KG1 (cell line): ENCODE measurements around the gene AACS.
A peak's percentile ranks its signal among the peaks of the same experiment; 100 is the strongest.
"Not testable (repeated sequence)": the region's sequence is repeated elsewhere in the genome, so short reads cannot be mapped to it uniquely, and the experiment has no call there.

ENCODE experiments used
- DNase-seq: peaks from one replicate; lab custom pipeline; 2025; lab: John Stamatoyannopoulos, UW

Gene AACS

GRCh38 chr12:125065021-125065918 lies at the start of gene AACS:
Gene AACS, plus strand, starts transcription at chr12:125065435. Its CDS starts 150 bp downstream, at chr12:125065585.
- DNase-seq = peak; percentile 87

GRCh38 chr12:125015680-125016310 lies 49.4 kb upstream of the AACS start:
- DNase-seq = no peak

- DNase-seq = no peak
Observed at GRCh38 chr12:125017801-125018200, 47.4 kb upstream of the AACS start.

- no peak for DNase-seq
Observed at GRCh38 chr12:125018356-125018755, 46.9 kb upstream of the AACS start.

- no peak for DNase-seq
Observed at GRCh38 chr12:125021096-125021495, 44.1 kb upstream of the AACS start.

- DNase-seq = no peak
Observed at GRCh38 chr12:125021771-125022170, 43.5 kb upstream of the AACS start.

GRCh38 chr12:125023065-125023464 lies 42.2 kb upstream of the AACS start:
- no peak for DNase-seq

- no peak for DNase-seq
Observed at GRCh38 chr12:125024949-125025563, 40.2 kb upstream of the AACS start.

- DNase-seq = no peak
Observed at GRCh38 chr12:125025606-125026235, 39.5 kb upstream of the AACS start.

GRCh38 chr12:125028106-125028505 lies 37.1 kb upstream of the AACS start:
- no peak for DNase-seq

GRCh38 chr12:125029761-125030358 lies 35.4 kb upstream of the AACS start:
- no peak for DNase-seq

- not testable (repeated sequence) for DNase-seq
Observed at GRCh38 chr12:125031471-125031870, 33.8 kb upstream of the AACS start.

- DNase-seq = no peak
Observed at GRCh38 chr12:125032466-125033152, 32.6 kb upstream of the AACS start.

- DNase-seq = no peak
Observed at GRCh38 chr12:125033288-125033687, 31.9 kb upstream of the AACS start.

- no peak for DNase-seq
Observed at GRCh38 chr12:125038976-125039625, 26.1 kb upstream of the AACS start.

- no peak for DNase-seq
Observed at GRCh38 chr12:125049093-125049458, 16.2 kb upstream of the AACS start.

GRCh38 chr12:125050446-125050845 lies 14.8 kb upstream of the AACS start:
- DNase-seq = no peak

GRCh38 chr12:125050868-125051267 lies 14.4 kb upstream of the AACS start:
- no peak for DNase-seq

GRCh38 chr12:125053821-125054220 lies 11.4 kb upstream of the AACS start:
- DNase-seq = no peak

GRCh38 chr12:125055591-125055990 lies 9.6 kb upstream of the AACS start:
- DNase-seq = no peak

GRCh38 chr12:125056306-125056705 lies 8.9 kb upstream of the AACS start:
- no peak for DNase-seq
